K562 (cell line): ENCODE measurements around the gene IVL. TPM values are rescaled to one million over a fixed set of nuclear protein-coding genes. Genes with fewer than 3 reads are reported as not detected.

ENCODE experiments used
- ATAC-seq: fragments of 200-7000 bp; cut with Tn5 transposase; 3 replicates; pipeline ENCODE4 v1.9.1; 2020; ENCODE audit warnings: moderate library complexity
- BruUV-seq: library from RNA; stranded (reverse); fragments of 400-500 nt; replicated peaks from 2 replicates; lab custom pipeline; 2021; lab: Mats Ljungman, UMichigan
- CTCF ChIA-PET: fragments of 300-600 bp; formaldehyde crosslinking; extraction: SDS; loops from one replicate; lab custom pipeline; 2021; ENCODE audit warnings: low intra/inter-chr PET ratio; lab: Yijun Ruan, JAX
- POLR2A ChIA-PET: fragments of 300-600, 350-650 bp; sonication (Branson Sonifier 250); formaldehyde crosslinking; extraction: SDS; loops from one replicate; lab custom pipeline; 2021; ENCODE audit warnings: antibody characterized with exemption, inconsistent platforms; lab: Yijun Ruan, JAX
- DNase-seq, 4 experiments: peaks; one replicate each; pipeline versions ENCODE4 v3.0.0 to v3.0.0-alpha.2; 2011 to 2018; ENCODE audit warnings: low spot score in 3 of 4, mixed read lengths in 3 of 4; ENCODE audit errors: extremely low read depth in 1 of 4
- FAIRE-seq: peaks from 2 replicates; lab custom pipeline; 2011; peaks lifted over from hg19 to GRCh38; lab: Jason Lieb, UNC
- H2AFZ ChIP-seq: 2 replicates; pipeline ENCODE4 v1.6.0; 2011; ENCODE audit warnings: low read depth, low read length, control low read depth, inconsistent platforms
- H3K27ac ChIP-seq: fragments of 200-600 bp; 3 replicates; pipeline ENCODE4 v1.8.0; 2011; ENCODE audit warnings: low read depth, mild to moderate bottlenecking, control low read depth, inconsistent platforms, low read length, moderate library complexity, mixed read lengths; ENCODE audit errors: extremely low read depth
- H3K27me3 ChIP-seq, 2 experiments: fragments of 300-600 bp in 1 of 2; 2 replicates in 1 of 2; 3 replicates in 1 of 2; pipeline versions ENCODE4 v1.6.0 to v1.8.0; 2011; ENCODE audit warnings: inconsistent platforms in 2 of 2, low read length in 2 of 2, mild to moderate bottlenecking in 1 of 2, mixed read lengths in 1 of 2, moderate library complexity in 1 of 2; ENCODE audit not compliant: control insufficient read depth in 2 of 2, insufficient read depth in 2 of 2
- H3K36me3 ChIP-seq: fragments of 300-600 bp; 3 replicates; pipeline ENCODE4 v1.8.0; 2011; ENCODE audit warnings: mild to moderate bottlenecking, low read length, inconsistent platforms; ENCODE audit not compliant: control insufficient read depth, insufficient read depth
- H3K4me1 ChIP-seq, 2 experiments: fragments of 200-600 bp in 1 of 2; replicated peaks in 1 of 2; 2 replicates in 1 of 2; 3 replicates in 1 of 2; pipeline versions ENCODE4 v1.5.1 to v1.8.0; 2011; ENCODE audit warnings: inconsistent platforms in 2 of 2, low read length in 2 of 2, mild to moderate bottlenecking in 1 of 2, mixed read lengths in 1 of 2, moderate library complexity in 1 of 2; ENCODE audit not compliant: control insufficient read depth in 2 of 2, insufficient read depth in 2 of 2
- H3K4me2 ChIP-seq: 2 replicates; pipeline ENCODE4 v1.6.1; 2011; ENCODE audit warnings: low read length, control low read depth, inconsistent platforms, mixed read lengths; ENCODE audit not compliant: insufficient read depth
- H3K4me3 ChIP-seq: fragments of 200-600 bp; sonication (generic), shearing (Covaris generic); 2 replicates; pipeline ENCODE4 v1.5.1; 2016; ENCODE audit warnings: control low read depth, inconsistent platforms
- H3K79me2 ChIP-seq: fragments of 200-600 bp; 3 replicates; pipeline ENCODE4 v1.8.0; 2011; ENCODE audit warnings: low read length, inconsistent platforms; ENCODE audit not compliant: control insufficient read depth, insufficient read depth
- H3K9ac ChIP-seq, 2 experiments: 2 replicates each; pipeline versions ENCODE4 v1.6.0 to v1.6.1; 2011; ENCODE audit warnings: low read depth in 2 of 2, low read length in 2 of 2, control low read depth in 1 of 2, inconsistent platforms in 1 of 2, mild to moderate bottlenecking in 1 of 2, mixed read lengths in 1 of 2; ENCODE audit not compliant: insufficient read depth in 1 of 2
- H3K9me1 ChIP-seq: one replicate; pipeline ENCODE4 v1.6.0; 2011; ENCODE audit warnings: inconsistent platforms, mild to moderate bottlenecking, low read length, moderate library complexity; ENCODE audit not compliant: control insufficient read depth, insufficient read depth
- H3K9me3 ChIP-seq: replicated peaks from 2 replicates; pipeline ENCODE4 v1.5.1; 2011; ENCODE audit warnings: low read depth, low read length, inconsistent platforms; ENCODE audit not compliant: control insufficient read depth, insufficient read depth
- H4K20me1 ChIP-seq: replicated peaks from 2 replicates; pipeline ENCODE4 v1.6.1; 2011; ENCODE audit warnings: low read length, inconsistent platforms, mixed read lengths; ENCODE audit not compliant: control insufficient read depth, insufficient read depth
- ADNP ChIP-seq: fragments of 200-800 bp; sonication (Bioruptor generic); IDR thresholded peaks from 2 replicates; pipeline ENCODE4 v1.6.1; 2016; ENCODE audit warnings: missing genetic modification characterization, missing compliant biosample characterization
- CBX2 ChIP-seq: fragments of 200-600 bp; sonication (generic); IDR thresholded peaks from one replicate; pipeline ENCODE4 v1.6.1; 2012; ENCODE audit warnings: mild to moderate bottlenecking, low read length, inconsistent platforms; ENCODE audit not compliant: insufficient read depth, poor library complexity, severe bottlenecking
- REST ChIP-seq, 2 experiments: fragments of 450-650 bp; formaldehyde crosslinking in 1 of 2; IDR thresholded peaks; 2 replicates each; pipeline versions ENCODE4 v1.4.0 to v1.6.1; 2014 to 2020; ENCODE audit warnings: mild to moderate bottlenecking in 2 of 2, borderline replicate concordance in 1 of 2, low read depth in 1 of 2
- RFX7 ChIP-seq: fragments of 250-450 bp; sonication (Bioruptor Pico); IDR thresholded peaks from 2 replicates; pipeline ENCODE4 v1.5.1; 2021; ENCODE audit warnings: mild to moderate bottlenecking
- TAL1 ChIP-seq: fragments of 450-650 bp; IDR thresholded peaks from 2 replicates; pipeline ENCODE4 v1.6.1; 2016; ENCODE audit warnings: mild to moderate bottlenecking
- ZNF511 ChIP-seq: sonication (generic); formaldehyde crosslinking; IDR thresholded peaks from 2 replicates; pipeline ENCODE4 v1.8.0; 2022; ENCODE audit warnings: mild to moderate bottlenecking, missing genetic modification reagents
- ZNF589 ChIP-seq: fragments of 200-800 bp; sonication (Bioruptor generic); IDR thresholded peaks from 2 replicates; pipeline ENCODE4 v1.6.1; 2016; ENCODE audit warnings: low read depth, missing genetic modification characterization, missing compliant biosample characterization
- WGBS: fragments of 100-300 bp; shearing (Covaris generic); methylation state at CpG from one replicate; pipeline ENCODE4 v1.1.6; 2016; ENCODE audit warnings: low coverage, mixed read lengths; ENCODE audit not compliant: insufficient coverage; ENCODE audit errors: missing lambda C conversion rate; 5-methylcytosine and 5-hydroxymethylcytosine counted together
- in situ Hi-C: fragments of 300-500 bp; cut with MboI; formaldehyde crosslinking; loops from 4 replicates; pipeline ENCODE4 v1.15.0; 2018; ENCODE audit warnings: inconsistent platforms, mixed read lengths
- intact Hi-C: fragments of 100-400 bp; cut with micrococcal nuclease; formaldehyde crosslinking; loops from 2 replicates; pipeline ENCODE4 v1.14.2; 2022
- polyA plus RNA-seq, 8 experiments: library from polyadenylated mRNA; depleted of rRNA in 4 of 8; stranded (reverse) in 5 of 8; unstranded in 3 of 8; fragments of >200 nt; fragmentation: Nextera tagmentation in 2 of 8; fragmentation: Illumina TruSeq in 1 of 8; extraction: Ambion mirVana in 2 of 8; extraction: Trizol in 1 of 8; gene quantifications; 2 replicates each; pipeline versions ENCODE4 v1.2.1 to v1.2.3, GENCODE V29; 2011 to 2014; ENCODE audit warnings: inconsistent platforms in 1 of 8, missing spikeins in 1 of 8
- total RNA-seq, 7 experiments: library from RNA; depleted of rRNA in 6 of 7; stranded (reverse); fragments of >200 nt in 6 of 7; fragmentation: Illumina TruSeq in 2 of 7; extraction: Trizol in 2 of 7; gene quantifications; 2 replicates each; pipeline versions ENCODE4 v1.2.1 to v1.2.3, GENCODE V29; 2011 to 2021; ENCODE audit warnings: low replicate concordance in 1 of 7
- TF ChIP-seq, protein P1 (sequence below): fragments of 450-650 bp; IDR thresholded peaks from 2 replicates; pipeline ENCODE4 v1.6.1; 2017; ENCODE audit warnings: mild to moderate bottlenecking, moderate library complexity
- TF ChIP-seq, protein P2 (sequence below): fragments of 450-650 bp; formaldehyde crosslinking; IDR thresholded peaks from 2 replicates; pipeline ENCODE4 v1.4.0; 2020; ENCODE audit warnings: mild to moderate bottlenecking, moderate library complexity

IVL gene
- total and polyA plus RNA-seq, 9 of the 15 experiments (the other 6 are each of a cell fraction or from before 2014, with no cell fraction given): not detected

DNA sequence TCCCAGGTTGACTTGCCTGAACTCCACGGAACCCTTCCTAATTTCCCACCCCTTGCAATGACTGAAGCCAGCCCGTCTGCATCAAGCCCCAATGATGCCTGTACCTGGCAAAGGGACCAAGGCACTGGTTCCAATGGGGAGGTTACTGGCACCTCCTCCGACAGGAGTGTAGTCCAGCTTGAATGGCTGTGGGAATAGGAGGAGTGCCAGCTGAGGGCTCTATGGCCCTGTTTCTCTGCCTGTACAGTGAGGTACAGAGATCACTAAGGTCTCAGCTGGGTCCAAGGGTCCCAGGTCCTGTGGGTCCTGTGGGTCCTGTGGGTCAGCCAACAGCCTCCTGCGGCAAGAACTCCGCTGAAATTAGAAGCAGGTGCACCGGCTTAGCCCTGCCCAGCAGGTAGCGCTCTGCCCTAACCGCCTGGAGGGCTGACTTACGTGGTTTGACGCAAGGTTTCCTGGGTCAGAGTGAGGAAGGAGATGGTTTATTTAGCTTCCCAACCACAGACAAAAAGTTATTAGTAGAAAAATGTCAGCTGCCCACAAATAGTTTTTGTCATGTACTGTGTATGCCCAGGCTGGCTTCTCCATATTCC, 52.2 kb downstream of the IVL start:
- Histone ChIP-seq H3K79me2 (no peaks in the 10 kb centered on the region), H3K4me2 (no peak overlapping the region), H3K9ac (no peak overlapping the region), H2AFZ (no peak overlapping the region), H3K27me3 (peaks cover 7 to 24% of the 10 kb centered on the region in 2 experiments; a peak in 4 of 5 replicates), H3K4me3 (no peak overlapping the region), H3K36me3 (no peaks in the 10 kb centered on the region), H3K27ac (no peak overlapping the region), H3K9me3 (no peaks in the 10 kb centered on the region), H3K4me1 (no peaks in the 10 kb centered on the region), H4K20me1 (no peaks in the 10 kb centered on the region), H3K9me1 (no peaks in the 10 kb centered on the region)
- CTCF ChIA-PET: interaction anchor here (1.0 to 2.2 kb wide), 3 partner anchors 90 to 262 kb away, joined by 3 to 15 read pairs (median 3); no protein-coding TSS in a partner anchor
- ATAC-seq (peak; percentile 89), FAIRE-seq (no peak), DNase-seq (peak; percentile 29 to 45 (median 36))
- WGBS: 4% methylated on average over 10 of the region's 10 CpGs
- BruUV-seq: no TSS peak
- intact Hi-C loops (loop anchor here (2.0 to 5.0 kb wide), 3 partner anchors 72 to 262 kb away; no protein-coding TSS in a partner anchor), in situ Hi-C loops (loop anchor here (25.0 kb wide), 1 partner anchor 227 kb away; no protein-coding TSS in a partner anchor)
- POLR2A ChIA-PET: interaction anchor here (0.8 kb wide), 1 partner anchor 233 kb away, joined by 4 read pairs; no protein-coding TSS in a partner anchor
- TF ChIP-seq, protein P1, sequence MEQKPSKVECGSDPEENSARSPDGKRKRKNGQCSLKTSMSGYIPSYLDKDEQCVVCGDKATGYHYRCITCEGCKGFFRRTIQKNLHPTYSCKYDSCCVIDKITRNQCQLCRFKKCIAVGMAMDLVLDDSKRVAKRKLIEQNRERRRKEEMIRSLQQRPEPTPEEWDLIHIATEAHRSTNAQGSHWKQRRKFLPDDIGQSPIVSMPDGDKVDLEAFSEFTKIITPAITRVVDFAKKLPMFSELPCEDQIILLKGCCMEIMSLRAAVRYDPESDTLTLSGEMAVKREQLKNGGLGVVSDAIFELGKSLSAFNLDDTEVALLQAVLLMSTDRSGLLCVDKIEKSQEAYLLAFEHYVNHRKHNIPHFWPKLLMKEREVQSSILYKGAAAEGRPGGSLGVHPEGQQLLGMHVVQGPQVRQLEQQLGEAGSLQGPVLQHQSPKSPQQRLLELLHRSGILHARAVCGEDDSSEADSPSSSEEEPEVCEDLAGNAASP: no peak
- TF ChIP-seq ZNF511 (CRISPR knock-in tag): no peak
- TF ChIP-seq, protein P2, sequence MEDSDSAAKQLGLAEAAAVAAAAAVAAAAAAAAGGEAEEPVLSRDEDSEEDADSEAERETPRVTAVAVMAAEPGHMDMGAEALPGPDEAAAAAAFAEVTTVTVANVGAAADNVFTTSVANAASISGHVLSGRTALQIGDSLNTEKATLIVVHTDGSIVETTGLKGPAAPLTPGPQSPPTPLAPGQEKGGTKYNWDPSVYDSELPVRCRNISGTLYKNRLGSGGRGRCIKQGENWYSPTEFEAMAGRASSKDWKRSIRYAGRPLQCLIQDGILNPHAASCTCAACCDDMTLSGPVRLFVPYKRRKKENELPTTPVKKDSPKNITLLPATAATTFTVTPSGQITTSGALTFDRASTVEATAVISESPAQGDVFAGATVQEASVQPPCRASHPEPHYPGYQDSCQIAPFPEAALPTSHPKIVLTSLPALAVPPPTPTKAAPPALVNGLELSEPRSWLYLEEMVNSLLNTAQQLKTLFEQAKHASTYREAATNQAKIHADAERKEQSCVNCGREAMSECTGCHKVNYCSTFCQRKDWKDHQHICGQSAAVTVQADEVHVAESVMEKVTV (CRISPR knock-in tag): peak; percentile 68
- TF ChIP-seq ZNF589: no peak
- TF ChIP-seq CBX2: no peak
- TF ChIP-seq RFX7 (CRISPR knock-in tag): no peak
- TF ChIP-seq ADNP (tag): no peak
- TF ChIP-seq TAL1: no peak
- TF ChIP-seq REST (IDR thresholded peaks at IDR 0.05; ENCODE audit: borderline replicate concordance): peak; percentile 86
- TF ChIP-seq REST (CRISPR knock-in tag; IDR thresholded peaks at IDR 0.05; ENCODE audit: low read depth): no peak
